WTC11 (cell line): Measurements from ENCODE around the gene TAX1BP3. TPM values are rescaled to one million over a fixed set of nuclear protein-coding genes. Genes with fewer than 3 reads are reported as not detected.
A peak's percentile ranks its signal among the peaks of the same experiment; 100 is the strongest.

Experiments used
- ATAC-seq: fragments of 200-7000 bp; cut with Tn5 transposase; 2 replicates; pipeline ENCODE4 v1.10.0; 2021; ENCODE audit warnings: mild to moderate bottlenecking, moderate library complexity
- CTCF ChIA-PET: fragments of 300-600 bp; sonication (Branson Sonifier 250); formaldehyde crosslinking; loops from one replicate; lab custom pipeline; 2021; ENCODE audit warnings: antibody characterized with exemption; lab: Charles Lee
- POLR2A ChIA-PET: fragments of 350-600 bp; sonication (Branson Sonifier 250); formaldehyde crosslinking; loops from one replicate; lab custom pipeline; 2021; ENCODE audit warnings: antibody characterized with exemption; lab: Charles Lee
- DNase-seq: peaks from one replicate; pipeline ENCODE4 v3.0.0; 2021; ENCODE audit warnings: low spot score
- H3K27ac Mint-ChIP-seq: 2 replicates; pipeline ENCODE4 v1.8.0; 2021; ENCODE audit warnings: mixed read lengths
- H3K27me3 Mint-ChIP-seq: 2 replicates; pipeline ENCODE4 v1.8.0; 2021; ENCODE audit warnings: low read depth, mild to moderate bottlenecking, moderate library complexity, mixed read lengths
- H3K36me3 Mint-ChIP-seq: 2 replicates; pipeline ENCODE4 v1.8.0; 2021; ENCODE audit warnings: mixed read lengths
- H3K4me1 Mint-ChIP-seq: 2 replicates; pipeline ENCODE4 v1.8.0; 2022; ENCODE audit warnings: mixed read lengths
- H3K4me3 Mint-ChIP-seq: 2 replicates; pipeline ENCODE4 v1.8.0; 2021; ENCODE audit warnings: mild to moderate bottlenecking, moderate library complexity, mixed read lengths
- H3K9me3 Mint-ChIP-seq: 2 replicates; pipeline ENCODE4 v1.8.0; 2021; ENCODE audit warnings: mixed read lengths
- ARID4B ChIP-seq: sonication (generic); formaldehyde crosslinking; IDR thresholded peaks from 2 replicates; pipeline ENCODE4 v1.8.0; 2023; ENCODE audit warnings: missing genetic modification reagents, mild to moderate bottlenecking, borderline replicate concordance
- ATF2 ChIP-seq: sonication (generic); formaldehyde crosslinking; IDR thresholded peaks from 2 replicates; pipeline ENCODE4 v1.8.1; 2022; ENCODE audit warnings: low read depth, missing genetic modification reagents, borderline replicate concordance
- ESRRA ChIP-seq: sonication (generic); formaldehyde crosslinking; IDR thresholded peaks from 2 replicates; pipeline ENCODE4 v1.8.1; 2022; ENCODE audit warnings: mild to moderate bottlenecking, missing genetic modification reagents, borderline replicate concordance
- FOXJ3 ChIP-seq: sonication (generic); formaldehyde crosslinking; IDR thresholded peaks from 2 replicates; pipeline ENCODE4 v1.9.0; 2021; ENCODE audit warnings: missing genetic modification reagents, mild to moderate bottlenecking, borderline replicate concordance
- FOXK1 ChIP-seq: sonication (generic); formaldehyde crosslinking; IDR thresholded peaks from 2 replicates; pipeline ENCODE4 v1.8.0; 2022; ENCODE audit warnings: mild to moderate bottlenecking, moderate library complexity, missing genetic modification reagents
- FOXP1 ChIP-seq: sonication (generic); formaldehyde crosslinking; IDR thresholded peaks from 2 replicates; pipeline ENCODE4 v1.8.0; 2022; ENCODE audit warnings: missing genetic modification reagents, mild to moderate bottlenecking, moderate library complexity, borderline replicate concordance
- GTF2I ChIP-seq: fragments of 250-450 bp; sonication (Bioruptor Pico); conservative IDR thresholded peaks from 2 replicates; pipeline ENCODE4 v1.4.0; 2021; ENCODE audit warnings: mild to moderate bottlenecking
- JUN ChIP-seq: sonication (generic); formaldehyde crosslinking; IDR thresholded peaks from 2 replicates; pipeline ENCODE4 v1.8.0; 2023; ENCODE audit warnings: mild to moderate bottlenecking, missing genetic modification reagents
- MYBL2 ChIP-seq: sonication (generic); formaldehyde crosslinking; IDR thresholded peaks from 2 replicates; pipeline ENCODE4 v1.8.1; 2023; ENCODE audit warnings: mild to moderate bottlenecking, moderate library complexity, missing genetic modification reagents
- NFYB ChIP-seq: sonication (generic); formaldehyde crosslinking; conservative IDR thresholded peaks from 2 replicates; pipeline ENCODE4 v1.8.0; 2022; ENCODE audit warnings: low read depth, missing genetic modification reagents
- NR1H2 ChIP-seq: sonication (generic); formaldehyde crosslinking; IDR thresholded peaks from 2 replicates; pipeline ENCODE4 v1.9.0; 2021; ENCODE audit warnings: mild to moderate bottlenecking, moderate library complexity, missing genetic modification reagents
- NR3C1 ChIP-seq: sonication (generic); formaldehyde crosslinking; conservative IDR thresholded peaks from 2 replicates; pipeline ENCODE4 v1.8.1; 2023; ENCODE audit warnings: low read depth, mild to moderate bottlenecking, missing genetic modification reagents
- PREB ChIP-seq: sonication (generic); formaldehyde crosslinking; IDR thresholded peaks from 2 replicates; pipeline ENCODE4 v1.8.1; 2022; ENCODE audit warnings: mild to moderate bottlenecking, missing genetic modification reagents, moderate library complexity, borderline replicate concordance
- SOX15 ChIP-seq: fragments of 250-450 bp; sonication (Bioruptor Pico); IDR thresholded peaks from 2 replicates; pipeline ENCODE4 v1.9.0; 2021; ENCODE audit warnings: mild to moderate bottlenecking
- TCF7 ChIP-seq: sonication (generic); formaldehyde crosslinking; IDR thresholded peaks from 2 replicates; pipeline ENCODE4 v1.8.0; 2022; ENCODE audit warnings: mild to moderate bottlenecking, low read depth, missing genetic modification reagents, moderate library complexity
- TEAD1 ChIP-seq: sonication (generic); formaldehyde crosslinking; IDR thresholded peaks from 2 replicates; pipeline ENCODE4 v1.8.0; 2022; ENCODE audit warnings: mild to moderate bottlenecking, missing genetic modification reagents
- TEAD4 ChIP-seq: sonication (generic); formaldehyde crosslinking; IDR thresholded peaks from 2 replicates; pipeline ENCODE4 v1.8.0; 2022; ENCODE audit warnings: mild to moderate bottlenecking, missing genetic modification reagents
- TP53 ChIP-seq: sonication (generic); formaldehyde crosslinking; IDR thresholded peaks from 2 replicates; pipeline ENCODE4 v1.8.1; 2023; ENCODE audit warnings: mild to moderate bottlenecking, missing genetic modification reagents
- USF2 ChIP-seq: sonication (generic); formaldehyde crosslinking; IDR thresholded peaks from 2 replicates; pipeline ENCODE4 v1.8.1; 2023; ENCODE audit warnings: mild to moderate bottlenecking, missing genetic modification reagents, moderate library complexity
- ZBTB21 ChIP-seq: sonication (generic); formaldehyde crosslinking; IDR thresholded peaks from 2 replicates; pipeline ENCODE4 v1.8.1; 2023; ENCODE audit warnings: mild to moderate bottlenecking, missing genetic modification reagents, borderline replicate concordance
- ZMAT4 ChIP-seq: fragments of 250-450 bp; sonication (Bioruptor Pico); IDR thresholded peaks from 2 replicates; pipeline ENCODE4 v1.9.0; 2021; ENCODE audit warnings: mild to moderate bottlenecking
- ZNF138 ChIP-seq: sonication (generic); formaldehyde crosslinking; conservative IDR thresholded peaks from 2 replicates; pipeline ENCODE4 v1.8.1; 2022; ENCODE audit warnings: mild to moderate bottlenecking, moderate library complexity, missing genetic modification reagents
- ZNF232 ChIP-seq: sonication (generic); formaldehyde crosslinking; IDR thresholded peaks from 2 replicates; pipeline ENCODE4 v1.8.0; 2022; ENCODE audit warnings: mild to moderate bottlenecking, missing genetic modification reagents
- ZNF263 ChIP-seq: sonication (generic); formaldehyde crosslinking; IDR thresholded peaks from 2 replicates; pipeline ENCODE4 v1.8.1; 2022; ENCODE audit warnings: low read depth, mild to moderate bottlenecking, moderate library complexity, missing genetic modification reagents
- ZNF317 ChIP-seq: sonication (generic); formaldehyde crosslinking; IDR thresholded peaks from 2 replicates; pipeline ENCODE4 v1.8.1; 2023; ENCODE audit warnings: low read depth, mild to moderate bottlenecking, moderate library complexity, missing genetic modification reagents, borderline replicate concordance
- total RNA-seq: library from RNA; stranded (reverse); gene quantifications from 3 replicates; pipeline ENCODE4 v1.2.3, GENCODE V29; 2021

The TAX1BP3 gene
- total RNA-seq, 1 experiment from 2014 or later = 76.2 TPM

GRCh38 chr17:3697103-3697476 lies 28.7 kb upstream of the TAX1BP3 start:
- ATAC-seq (no peak), DNase-seq (no peak)
- H3K27ac Mint-ChIP-seq = no peak overlapping the region
- H3K4me1 Mint-ChIP-seq = peaks cover 10% of the 10 kb centered on the region
- H3K36me3 Mint-ChIP-seq = peaks cover 7% of the 10 kb centered on the region
- no peak overlapping the region for H3K4me3 Mint-ChIP-seq
- TF ChIP-seq NFYB (CRISPR knock-in tag) (no peak), ATF2 (CRISPR knock-in tag) (no peak), ZBTB21 (no peak), USF2 (CRISPR knock-in tag) (no peak), NR3C1 (CRISPR knock-in tag) (no peak), ZNF138 (CRISPR knock-in tag) (no peak), ZNF263 (CRISPR knock-in tag) (no peak), TCF7 (no peak), GTF2I (no peak), FOXP1 (CRISPR knock-in tag) (no peak), PREB (no peak), MYBL2 (CRISPR knock-in tag) (no peak), FOXJ3 (CRISPR knock-in tag) (no peak), JUN (CRISPR knock-in tag) (no peak)
- CTCF ChIA-PET = interaction anchor here (2.3 to 5.0 kb wide), 2 partner anchors 14 to 95 kb away, joined by 8 to 85 read pairs; no protein-coding TSS in a partner anchor
- H3K9me3 Mint-ChIP-seq = peaks cover 14% of the 10 kb centered on the region
- H3K27me3 Mint-ChIP-seq = peaks cover 35% of the 10 kb centered on the region
- POLR2A ChIA-PET = no interaction called here

GRCh38 chr17:3695723-3696411 lies 27.5 kb upstream of the TAX1BP3 start, which contains the start of gene P2RX5:
P2RX5 (minus strand) TSS chr17:3696155; CDS start chr17:3696005, 150 bp downstream.
- ChIA-PET POLR2A (interaction anchor here (0.6 to 1.6 kb wide), 6 partner anchors 15 to 378 kb away, joined by 3 to 6 read pairs (median 3); partner anchors contain the start of gene HASPIN), CTCF (interaction anchor here (0.6 to 5.0 kb wide), 10 partner anchors 13 to 567 kb away, joined by 3 to 85 read pairs (median 6); partner anchors contain the start of genes HASPIN and SHPK)
- H3K36me3 Mint-ChIP-seq = no peaks in the 10 kb centered on the region
- peaks cover 10% of the 10 kb centered on the region for H3K4me1 Mint-ChIP-seq
- ATAC-seq (peak; percentile 24), DNase-seq (peak; percentile 58)
- no peak within 1 kb of the TSS for H3K27ac Mint-ChIP-seq
- H3K9me3 Mint-ChIP-seq = peaks cover 8% of the 10 kb centered on the region; the same call in 1 of the 2 replicates
- peaks cover 35% of the 10 kb centered on the region for H3K27me3 Mint-ChIP-seq
- no peak for TF ChIP-seq ZMAT4 (CRISPR knock-in tag)
- no peak for TF ChIP-seq ZNF317 (CRISPR knock-in tag)
- TF ChIP-seq JUN (CRISPR knock-in tag) = 0 out of 2 replicates have a peak, but pooled peaks have one; percentile 53
- TF ChIP-seq SOX15 (CRISPR knock-in tag) = no peak
- peak; percentile 29; the same call in 1 of the 2 replicates for TF ChIP-seq ARID4B (CRISPR knock-in tag)
- peak; percentile 38; the same call in 1 of the 2 replicates for TF ChIP-seq FOXK1 (CRISPR knock-in tag)
- TF ChIP-seq MYBL2 (CRISPR knock-in tag) = no peak
- TF ChIP-seq TEAD1 (CRISPR knock-in tag) = peak; percentile 54; the same call in 1 of the 2 replicates
- TF ChIP-seq ZNF232 (CRISPR knock-in tag) = 0 out of 2 replicates have a peak, but pooled peaks have one; percentile 47
- TF ChIP-seq NR1H2 (CRISPR knock-in tag) = no peak
- peak; percentile 39; the same call in 1 of the 2 replicates for TF ChIP-seq TP53 (CRISPR knock-in tag)
- TF ChIP-seq USF2 (CRISPR knock-in tag) = no peak
- TF ChIP-seq ZNF263 (CRISPR knock-in tag) = peak; percentile 92
- peak; percentile 82 for TF ChIP-seq TEAD4 (CRISPR knock-in tag)
- no peak for TF ChIP-seq NFYB (CRISPR knock-in tag)
- TF ChIP-seq ESRRA (CRISPR knock-in tag) = 0 out of 2 replicates have a peak, but pooled peaks have one; percentile 24
- TF ChIP-seq ZNF138 (CRISPR knock-in tag) = no peak
- peak within 1 kb of the TSS; percentile 75 for H3K4me3 Mint-ChIP-seq
